DND-41 (cell line): Measurements from ENCODE around the gene ARVCF.

Experiments used
- CTCF ChIP-seq: IDR thresholded peaks from 2 replicates; pipeline ENCODE4 v1.5.1; 2012; ENCODE audit warnings: borderline replicate concordance, low read length, moderate library complexity, mild to moderate bottlenecking; ENCODE audit not compliant: poor library complexity, severe bottlenecking; ENCODE audit errors: extremely low read depth
- EZH2 ChIP-seq: IDR thresholded peaks from 3 replicates; pipeline ENCODE4 v1.6.1; 2012; ENCODE audit warnings: borderline replicate concordance, low read depth, mild to moderate bottlenecking, moderate library complexity, low read length, inconsistent platforms; ENCODE audit not compliant: severe bottlenecking

GRCh38 chr22:20015187-20015625 is 1.4 kb downstream of the ARVCF start:
- TF ChIP-seq EZH2 (no peak), CTCF (no peak)
